ENCODE data around the gene DPYD.

GRCh38 chr1:97787231-97787630, 133.6 kb downstream of the DPYD start:
- no peak for TF ChIP-seq USF2 (IDR thresholded peaks at IDR 0.05; ENCODE audit: borderline replicate concordance, low read depth, low read length)
- TF ChIP-seq CTCF (IDR thresholded peaks at IDR 0.05) = no peak
- TF ChIP-seq GABPA (IDR thresholded peaks at IDR 0.05; ENCODE audit: low read depth) = no peak
